Panc1 (cell line): ENCODE data around the gene KIAA2012. TPM values are rescaled to one million over a fixed set of nuclear protein-coding genes. Genes with fewer than 3 reads are reported as not detected.
A peak's percentile ranks its signal among the peaks of the same experiment; 100 is the strongest.

Source experiments
- ATAC-seq: fragments of 200-7000 bp; cut with Tn5 transposase; 2 replicates; pipeline ENCODE4 v1.9.1; 2020; ENCODE audit warnings: mild to moderate bottlenecking, moderate library complexity
- BruUV-seq: library from RNA; stranded (reverse); fragments of 400-500 nt; replicated peaks from 2 replicates; lab custom pipeline; 2021; lab: Mats Ljungman, UMichigan
- CTCF ChIA-PET: fragments of 300-600 bp; sonication (Branson Sonifier 250); formaldehyde crosslinking; loops from one replicate; lab custom pipeline; 2022; ENCODE audit warnings: antibody characterized with exemption; lab: Charles Lee
- POLR2A ChIA-PET: fragments of 300-600 bp; sonication (Branson Sonifier 250); formaldehyde crosslinking; loops from one replicate; lab custom pipeline; 2022; ENCODE audit warnings: antibody characterized with exemption; lab: Charles Lee
- DNase-seq: peaks from one replicate; pipeline ENCODE4 v3.0.0-alpha.2; 2010; ENCODE audit warnings: low read depth, low spot score
- H3K27ac ChIP-seq: 2 replicates; pipeline ENCODE4 v1.5.1; 2011; ENCODE audit warnings: mild to moderate bottlenecking, low read length, inconsistent platforms
- H3K27me3 ChIP-seq: fragments of 200-500 bp; sonication (Bioruptor generic); 2 replicates; pipeline ENCODE4 v1.6.0; 2014; ENCODE audit warnings: low read length, inconsistent platforms; ENCODE audit not compliant: control insufficient read depth, insufficient read depth
- H3K36me3 ChIP-seq: fragments of 200-500 bp; sonication (Bioruptor generic); 2 replicates; pipeline ENCODE4 v1.5.1; 2014; ENCODE audit warnings: inconsistent platforms, mild to moderate bottlenecking, low read length, moderate library complexity; ENCODE audit not compliant: control insufficient read depth, insufficient read depth
- H3K4me1 ChIP-seq: 2 replicates; pipeline ENCODE4 v1.5.1; 2011; ENCODE audit warnings: inconsistent platforms, mild to moderate bottlenecking, low read length, moderate library complexity; ENCODE audit not compliant: control insufficient read depth, insufficient read depth
- H3K4me3 ChIP-seq, 2 experiments: 2 replicates each; pipeline ENCODE4 v1.5.1; 2011 to 2012; ENCODE audit warnings: low read depth in 2 of 2, low read length in 2 of 2, mild to moderate bottlenecking in 2 of 2, inconsistent platforms in 1 of 2, moderate library complexity in 1 of 2
- H3K9me3 ChIP-seq: fragments of 200-500 bp; sonication (Bioruptor generic); 2 replicates; pipeline ENCODE4 v1.5.1; 2014; ENCODE audit warnings: low read depth, mild to moderate bottlenecking, inconsistent platforms, low read length, moderate library complexity; ENCODE audit not compliant: control insufficient read depth, insufficient read depth
- POLR2AphosphoS5 ChIP-seq: IDR thresholded peaks from 2 replicates; pipeline ENCODE4 v1.6.1; 2012; ENCODE audit warnings: mild to moderate bottlenecking, low read depth, low read length, moderate library complexity
- SIN3A ChIP-seq: IDR thresholded peaks from 2 replicates; pipeline ENCODE4 v1.6.1; 2012; ENCODE audit warnings: low read depth, mild to moderate bottlenecking, low read length, moderate library complexity, borderline replicate concordance; ENCODE audit not compliant: insufficient read depth
- TCF7L2 ChIP-seq: IDR thresholded peaks from 2 replicates; pipeline ENCODE4 v1.6.1; 2011; ENCODE audit warnings: mild to moderate bottlenecking, low read depth, low read length, inconsistent platforms
- in situ Hi-C: cut with HindIII; loops from 2 replicates; pipeline ENCODE4 v1.10.0; 2016; ENCODE audit warnings: low sequenced_read_pairs, low pct_unique_long_range_greater_than_20kb
- intact Hi-C: fragments of 100-400 bp; cut with micrococcal nuclease; formaldehyde crosslinking; loops from one replicate; pipeline ENCODE4 v1.10.0; 2022; ENCODE audit not compliant: unreplicated experiment
- total RNA-seq: library from RNA; stranded (reverse); gene quantifications from one replicate; pipeline ENCODE4 v1.2.1, GENCODE V29; 2021; ENCODE audit not compliant: unreplicated experiment
- TF ChIP-seq, protein P1 (sequence below): fragments of 450-650 bp; IDR thresholded peaks from 2 replicates; pipeline ENCODE4 v1.5.1; 2017; ENCODE audit warnings: mild to moderate bottlenecking
- TF ChIP-seq, protein P2 (sequence below), 2 experiments: IDR thresholded peaks; 2 replicates each; pipeline ENCODE4 v1.6.1; 2011 to 2012; ENCODE audit warnings: low read depth in 2 of 2, control low read depth in 1 of 2, low read length in 1 of 2, mild to moderate bottlenecking in 1 of 2, moderate library complexity in 1 of 2; ENCODE audit not compliant: insufficient read depth in 1 of 2

The KIAA2012 gene
- total RNA-seq, 1 experiment from 2014 or later, result not detected

DNA sequence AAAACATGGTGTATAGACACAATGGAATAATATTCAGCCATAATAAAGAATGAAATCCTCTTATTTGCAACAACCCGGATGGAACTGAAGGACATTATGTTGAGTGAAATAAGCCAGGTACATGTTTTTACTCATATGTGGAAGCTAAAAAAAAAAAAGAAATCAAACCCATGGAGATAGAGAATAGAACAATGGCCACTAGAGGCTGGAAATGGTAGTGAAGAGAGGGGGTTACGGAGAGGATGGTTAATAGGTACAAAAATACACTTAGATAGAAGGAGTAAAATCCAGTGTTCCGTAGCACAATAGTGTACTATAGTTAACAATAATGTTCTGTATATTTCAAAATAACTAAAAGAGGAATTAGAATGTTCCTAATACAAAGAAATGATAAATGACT lies 12.8 kb upstream of the KIAA2012 start:
- H3K27ac ChIP-seq, result no peak overlapping the region
- H3K27me3 ChIP-seq, result no peaks in the 10 kb centered on the region
- peaks cover 3% of the 10 kb centered on the region; the same call in 1 of the 2 replicates for H3K4me1 ChIP-seq
- ATAC-seq, result no peak
- intact Hi-C loops (no loop called here), in situ Hi-C loops (no loop called here)
- ChIA-PET POLR2A (no interaction called here), CTCF (interaction anchor here (0.6 kb wide), 1 partner anchor 407 kb away, joined by 3 read pairs; no protein-coding TSS in a partner anchor)
- DNase-seq, result no peak
- H3K36me3 ChIP-seq, result no peaks in the 10 kb centered on the region
- no peak overlapping the region for H3K4me3 ChIP-seq
- BruUV-seq, result no TSS peak
- TF ChIP-seq SIN3A (no peak), POLR2AphosphoS5 (no peak)
- TF ChIP-seq, protein P1, sequence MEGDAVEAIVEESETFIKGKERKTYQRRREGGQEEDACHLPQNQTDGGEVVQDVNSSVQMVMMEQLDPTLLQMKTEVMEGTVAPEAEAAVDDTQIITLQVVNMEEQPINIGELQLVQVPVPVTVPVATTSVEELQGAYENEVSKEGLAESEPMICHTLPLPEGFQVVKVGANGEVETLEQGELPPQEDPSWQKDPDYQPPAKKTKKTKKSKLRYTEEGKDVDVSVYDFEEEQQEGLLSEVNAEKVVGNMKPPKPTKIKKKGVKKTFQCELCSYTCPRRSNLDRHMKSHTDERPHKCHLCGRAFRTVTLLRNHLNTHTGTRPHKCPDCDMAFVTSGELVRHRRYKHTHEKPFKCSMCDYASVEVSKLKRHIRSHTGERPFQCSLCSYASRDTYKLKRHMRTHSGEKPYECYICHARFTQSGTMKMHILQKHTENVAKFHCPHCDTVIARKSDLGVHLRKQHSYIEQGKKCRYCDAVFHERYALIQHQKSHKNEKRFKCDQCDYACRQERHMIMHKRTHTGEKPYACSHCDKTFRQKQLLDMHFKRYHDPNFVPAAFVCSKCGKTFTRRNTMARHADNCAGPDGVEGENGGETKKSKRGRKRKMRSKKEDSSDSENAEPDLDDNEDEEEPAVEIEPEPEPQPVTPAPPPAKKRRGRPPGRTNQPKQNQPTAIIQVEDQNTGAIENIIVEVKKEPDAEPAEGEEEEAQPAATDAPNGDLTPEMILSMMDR, result peak; percentile 57; the same call in 1 of the 2 replicates
- TF ChIP-seq, protein P2, sequence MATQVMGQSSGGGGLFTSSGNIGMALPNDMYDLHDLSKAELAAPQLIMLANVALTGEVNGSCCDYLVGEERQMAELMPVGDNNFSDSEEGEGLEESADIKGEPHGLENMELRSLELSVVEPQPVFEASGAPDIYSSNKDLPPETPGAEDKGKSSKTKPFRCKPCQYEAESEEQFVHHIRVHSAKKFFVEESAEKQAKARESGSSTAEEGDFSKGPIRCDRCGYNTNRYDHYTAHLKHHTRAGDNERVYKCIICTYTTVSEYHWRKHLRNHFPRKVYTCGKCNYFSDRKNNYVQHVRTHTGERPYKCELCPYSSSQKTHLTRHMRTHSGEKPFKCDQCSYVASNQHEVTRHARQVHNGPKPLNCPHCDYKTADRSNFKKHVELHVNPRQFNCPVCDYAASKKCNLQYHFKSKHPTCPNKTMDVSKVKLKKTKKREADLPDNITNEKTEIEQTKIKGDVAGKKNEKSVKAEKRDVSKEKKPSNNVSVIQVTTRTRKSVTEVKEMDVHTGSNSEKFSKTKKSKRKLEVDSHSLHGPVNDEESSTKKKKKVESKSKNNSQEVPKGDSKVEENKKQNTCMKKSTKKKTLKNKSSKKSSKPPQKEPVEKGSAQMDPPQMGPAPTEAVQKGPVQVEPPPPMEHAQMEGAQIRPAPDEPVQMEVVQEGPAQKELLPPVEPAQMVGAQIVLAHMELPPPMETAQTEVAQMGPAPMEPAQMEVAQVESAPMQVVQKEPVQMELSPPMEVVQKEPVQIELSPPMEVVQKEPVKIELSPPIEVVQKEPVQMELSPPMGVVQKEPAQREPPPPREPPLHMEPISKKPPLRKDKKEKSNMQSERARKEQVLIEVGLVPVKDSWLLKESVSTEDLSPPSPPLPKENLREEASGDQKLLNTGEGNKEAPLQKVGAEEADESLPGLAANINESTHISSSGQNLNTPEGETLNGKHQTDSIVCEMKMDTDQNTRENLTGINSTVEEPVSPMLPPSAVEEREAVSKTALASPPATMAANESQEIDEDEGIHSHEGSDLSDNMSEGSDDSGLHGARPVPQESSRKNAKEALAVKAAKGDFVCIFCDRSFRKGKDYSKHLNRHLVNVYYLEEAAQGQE (IDR thresholded peaks at IDR 0.05; ENCODE audit: insufficient read depth in 1 of 2, low read depth in 2 of 2, low read length in 1 of 2), result no peak
- no peaks in the 10 kb centered on the region for H3K9me3 ChIP-seq

DNA sequence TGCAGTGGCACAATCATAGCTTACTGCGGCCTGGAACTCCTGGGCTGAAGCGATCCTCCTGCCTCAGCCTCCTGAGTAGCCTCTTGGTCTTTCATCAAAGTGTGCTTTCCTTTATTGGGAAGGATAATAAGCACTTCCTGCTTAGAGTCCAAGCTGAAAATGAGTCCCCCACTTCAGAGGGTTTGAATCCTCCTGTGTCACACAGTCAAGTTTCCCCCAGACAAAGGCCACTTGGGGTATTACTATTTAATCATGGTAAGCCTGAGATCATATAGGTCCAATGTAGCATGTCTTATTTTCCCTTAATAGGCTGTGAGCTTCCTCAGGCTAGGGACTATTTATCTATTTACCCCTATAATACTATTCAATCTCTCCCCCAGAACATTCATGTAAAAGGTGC lies 11.4 kb upstream of the KIAA2012 start:
- no TSS peak for BruUV-seq
- no peak overlapping the region for H3K4me3 ChIP-seq
- CTCF ChIA-PET, result no interaction called here
- no peaks in the 10 kb centered on the region for H3K27me3 ChIP-seq
- no peaks in the 10 kb centered on the region for H3K9me3 ChIP-seq
- no peaks in the 10 kb centered on the region for H3K4me1 ChIP-seq
- intact Hi-C loops, result no loop called here
- ATAC-seq, result no peak
- no peak overlapping the region for H3K27ac ChIP-seq
- POLR2A ChIA-PET, result no interaction called here
- in situ Hi-C loops, result no loop called here
- no peaks in the 10 kb centered on the region for H3K36me3 ChIP-seq
- TF ChIP-seq SIN3A (no peak), POLR2AphosphoS5 (no peak), TCF7L2 (no peak)
- TF ChIP-seq, protein P2 (IDR thresholded peaks at IDR 0.05; ENCODE audit: insufficient read depth in 1 of 2, low read depth in 2 of 2, low read length in 1 of 2), result no peak
- TF ChIP-seq, protein P1, result no peak
- DNase-seq, result no peak
